DND-41 (cell line): ENCODE data around the gene CCK.

Experiments
- ATAC-seq: fragments of 200-7000 bp; cut with Tn5 transposase; 3 replicates; pipeline ENCODE4 v1.9.1; 2021; ENCODE audit warnings: low read depth; ENCODE audit not compliant: insufficient read depth
- DNase-seq: peaks from one replicate; pipeline ENCODE4 v3.0.0-alpha.2; 2020
- H2AFZ ChIP-seq: 2 replicates; pipeline ENCODE4 v1.6.0; 2012; ENCODE audit warnings: low read depth, low read length
- H3K27ac ChIP-seq: 2 replicates; pipeline ENCODE4 v1.5.1; 2012; ENCODE audit warnings: low read length, inconsistent platforms
- H3K27me3 ChIP-seq: fragments of 200-600 bp; sonication (generic); 2 replicates; pipeline ENCODE4 v1.6.0; 2012; ENCODE audit warnings: low read length, mild to moderate bottlenecking, inconsistent platforms; ENCODE audit not compliant: insufficient read depth, poor library complexity
- H3K36me3 ChIP-seq: 2 replicates; pipeline ENCODE4 v1.5.1; 2012; ENCODE audit warnings: low read length, inconsistent platforms; ENCODE audit not compliant: insufficient read depth
- H3K4me1 ChIP-seq: 2 replicates; pipeline ENCODE4 v1.5.1; 2012; ENCODE audit warnings: mild to moderate bottlenecking, low read length; ENCODE audit not compliant: insufficient read depth
- H3K4me2 ChIP-seq: 2 replicates; pipeline ENCODE4 v1.6.0; 2012; ENCODE audit warnings: mild to moderate bottlenecking, moderate library complexity, low read length, inconsistent platforms; ENCODE audit not compliant: insufficient read depth
- H3K4me3 ChIP-seq, 2 experiments: fragments of 200-600 bp in 1 of 2; shearing (Covaris generic) in 1 of 2; 2 replicates each; pipeline ENCODE4 v1.5.1; 2012 to 2016; ENCODE audit warnings: inconsistent platforms in 2 of 2, low read length in 2 of 2, mild to moderate bottlenecking in 2 of 2, low read depth in 1 of 2, moderate library complexity in 1 of 2
- H3K79me2 ChIP-seq: 2 replicates; pipeline ENCODE4 v1.6.0; 2012; ENCODE audit warnings: low read length, inconsistent platforms; ENCODE audit not compliant: insufficient read depth
- H3K9ac ChIP-seq: 2 replicates; pipeline ENCODE4 v1.6.0; 2012; ENCODE audit warnings: low read depth, mild to moderate bottlenecking, inconsistent platforms, low read length, moderate library complexity
- H3K9me3 ChIP-seq: 2 replicates; pipeline ENCODE4 v1.5.1; 2012; ENCODE audit warnings: low read length, moderate library complexity, mild to moderate bottlenecking, inconsistent platforms; ENCODE audit not compliant: insufficient read depth, severe bottlenecking
- H4K20me1 ChIP-seq: 2 replicates; pipeline ENCODE4 v1.6.0; 2012; ENCODE audit warnings: low read length; ENCODE audit not compliant: insufficient read depth
- EZH2 ChIP-seq: IDR thresholded peaks from 3 replicates; pipeline ENCODE4 v1.6.1; 2012; ENCODE audit warnings: borderline replicate concordance, low read depth, mild to moderate bottlenecking, moderate library complexity, low read length, inconsistent platforms; ENCODE audit not compliant: severe bottlenecking
- TF ChIP-seq, protein P1 (sequence below): IDR thresholded peaks from 2 replicates; pipeline ENCODE4 v1.5.1; 2012; ENCODE audit warnings: borderline replicate concordance, low read length, moderate library complexity, mild to moderate bottlenecking; ENCODE audit not compliant: poor library complexity, severe bottlenecking; ENCODE audit errors: extremely low read depth

Gene CCK

DNA sequence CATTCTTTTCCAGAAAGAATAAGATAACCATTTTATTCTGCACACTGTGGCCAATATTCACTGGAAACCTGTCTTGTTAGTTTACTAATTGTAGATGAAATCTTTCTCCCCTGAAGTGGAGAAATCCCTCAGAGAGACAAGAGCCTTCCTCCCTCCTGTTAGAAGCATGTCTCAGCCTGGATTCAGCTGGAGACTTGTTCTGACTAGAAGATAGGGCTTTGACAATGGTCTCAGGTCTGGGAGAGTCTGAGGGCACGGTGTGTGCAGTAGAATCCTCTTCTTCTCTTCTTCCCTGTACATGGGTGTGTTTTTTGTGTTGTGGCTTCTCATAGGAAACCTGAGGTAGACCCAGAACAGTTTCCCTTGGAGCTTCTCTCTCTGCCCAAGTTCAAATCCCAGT lies 19.9 kb downstream of the CCK start:
- Histone ChIP-seq H3K27ac (no peak overlapping the region), H3K4me3 (no peak overlapping the region), H3K9me3 (no peaks in the 10 kb centered on the region), H3K4me1 (no peaks in the 10 kb centered on the region), H3K9ac (no peak overlapping the region), H4K20me1 (no peaks in the 10 kb centered on the region), H3K27me3 (peaks cover 6% of the 10 kb centered on the region), H3K4me2 (no peak overlapping the region), H3K79me2 (no peaks in the 10 kb centered on the region), H2AFZ (no peak overlapping the region), H3K36me3 (no peaks in the 10 kb centered on the region)
- TF ChIP-seq, protein P1, sequence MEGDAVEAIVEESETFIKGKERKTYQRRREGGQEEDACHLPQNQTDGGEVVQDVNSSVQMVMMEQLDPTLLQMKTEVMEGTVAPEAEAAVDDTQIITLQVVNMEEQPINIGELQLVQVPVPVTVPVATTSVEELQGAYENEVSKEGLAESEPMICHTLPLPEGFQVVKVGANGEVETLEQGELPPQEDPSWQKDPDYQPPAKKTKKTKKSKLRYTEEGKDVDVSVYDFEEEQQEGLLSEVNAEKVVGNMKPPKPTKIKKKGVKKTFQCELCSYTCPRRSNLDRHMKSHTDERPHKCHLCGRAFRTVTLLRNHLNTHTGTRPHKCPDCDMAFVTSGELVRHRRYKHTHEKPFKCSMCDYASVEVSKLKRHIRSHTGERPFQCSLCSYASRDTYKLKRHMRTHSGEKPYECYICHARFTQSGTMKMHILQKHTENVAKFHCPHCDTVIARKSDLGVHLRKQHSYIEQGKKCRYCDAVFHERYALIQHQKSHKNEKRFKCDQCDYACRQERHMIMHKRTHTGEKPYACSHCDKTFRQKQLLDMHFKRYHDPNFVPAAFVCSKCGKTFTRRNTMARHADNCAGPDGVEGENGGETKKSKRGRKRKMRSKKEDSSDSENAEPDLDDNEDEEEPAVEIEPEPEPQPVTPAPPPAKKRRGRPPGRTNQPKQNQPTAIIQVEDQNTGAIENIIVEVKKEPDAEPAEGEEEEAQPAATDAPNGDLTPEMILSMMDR = no peak
- TF ChIP-seq EZH2 = no peak
- ATAC-seq (no peak), DNase-seq (no peak)

DNA sequence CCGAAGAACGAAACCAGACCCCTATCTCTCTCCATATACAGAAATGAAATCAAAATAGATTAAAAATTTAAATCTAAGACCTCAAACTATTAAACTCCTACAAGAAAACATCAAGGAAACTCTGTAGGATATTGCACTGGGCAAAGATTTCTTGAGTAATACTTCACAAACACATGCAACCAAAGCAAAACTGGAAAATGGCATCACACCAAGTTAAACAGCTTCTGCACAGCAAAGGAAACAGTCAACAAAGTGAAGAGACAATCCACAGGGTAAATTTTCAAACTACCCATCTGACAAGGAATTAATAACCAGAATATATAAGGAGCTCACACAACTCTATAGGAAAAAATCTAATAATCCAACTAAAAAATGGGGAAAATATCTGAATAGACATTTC lies 29.4 kb downstream of the CCK start:
- ATAC-seq (no peak), DNase-seq (no peak)
- Histone ChIP-seq H3K36me3 (no peaks in the 10 kb centered on the region), H3K27me3 (no peaks in the 10 kb centered on the region), H3K9me3 (peaks cover 10% of the 10 kb centered on the region), H3K4me3 (no peak overlapping the region), H3K27ac (no peak overlapping the region), H4K20me1 (no peaks in the 10 kb centered on the region), H3K4me1 (no peaks in the 10 kb centered on the region), H3K4me2 (no peak overlapping the region), H2AFZ (no peak overlapping the region), H3K9ac (no peak overlapping the region), H3K79me2 (no peaks in the 10 kb centered on the region)
- TF ChIP-seq, protein P1 = no peak
- TF ChIP-seq EZH2 = no peak

DNA sequence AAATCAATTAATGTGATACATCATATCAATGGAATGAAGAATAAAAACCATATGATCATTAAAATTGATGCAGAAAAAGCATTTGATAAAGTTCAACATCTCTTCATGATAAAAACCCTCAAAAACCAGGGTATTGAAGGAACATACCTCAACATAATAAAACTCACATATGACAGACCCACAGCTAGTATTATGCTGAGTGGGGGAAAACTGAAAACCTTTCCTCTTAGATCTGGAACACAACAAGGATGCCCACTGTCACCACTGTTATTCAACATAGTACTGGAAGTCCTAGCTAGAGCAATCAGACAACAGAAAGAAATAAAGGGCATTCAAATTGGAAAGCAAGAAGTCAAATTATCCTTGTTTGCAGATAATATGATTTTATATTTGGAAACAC lies 30.5 kb downstream of the CCK start:
- ATAC-seq (no peak), DNase-seq (no peak)
- Histone ChIP-seq H3K79me2 (no peaks in the 10 kb centered on the region), H3K27me3 (no peaks in the 10 kb centered on the region), H3K4me1 (no peaks in the 10 kb centered on the region), H4K20me1 (no peaks in the 10 kb centered on the region), H3K4me2 (no peak overlapping the region), H3K36me3 (no peaks in the 10 kb centered on the region), H2AFZ (no peak overlapping the region), H3K9ac (no peak overlapping the region), H3K27ac (no peak overlapping the region), H3K9me3 (peaks cover 10% of the 10 kb centered on the region), H3K4me3 (no peak overlapping the region)
- no peak for TF ChIP-seq EZH2
- TF ChIP-seq, protein P1 = no peak

DNA sequence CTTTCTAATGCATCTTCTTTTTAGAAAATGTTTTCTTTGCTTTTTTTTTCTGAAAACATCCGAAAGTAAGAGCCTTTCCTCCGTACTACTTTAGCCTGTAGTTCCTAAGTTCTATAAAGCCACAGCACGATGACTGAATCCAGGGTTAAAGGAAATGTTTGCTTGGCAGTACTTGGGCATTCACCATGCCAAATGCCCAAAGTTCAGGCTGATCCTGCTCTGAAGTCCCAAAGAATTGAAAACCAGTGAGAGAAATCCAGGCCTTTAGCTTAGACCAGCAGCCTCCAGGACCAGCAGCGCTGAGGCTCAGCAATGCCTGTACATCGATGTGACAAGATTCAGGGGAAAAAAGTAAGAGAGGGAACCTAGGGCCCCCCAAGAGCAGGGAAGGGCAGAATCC lies 35.1 kb downstream of the CCK start:
- TF ChIP-seq, protein P1 = no peak
- TF ChIP-seq EZH2 = no peak
- DNase-seq (no peak), ATAC-seq (no peak)
- Histone ChIP-seq H3K9me3 (no peaks in the 10 kb centered on the region), H3K4me1 (no peaks in the 10 kb centered on the region), H3K79me2 (no peaks in the 10 kb centered on the region), H3K36me3 (no peaks in the 10 kb centered on the region), H4K20me1 (no peaks in the 10 kb centered on the region), H3K9ac (no peak overlapping the region), H3K4me3 (no peak overlapping the region), H3K27me3 (no peaks in the 10 kb centered on the region), H2AFZ (no peak overlapping the region), H3K27ac (no peak overlapping the region), H3K4me2 (no peak overlapping the region)
